Activated CD4-positive, CD25-positive, alpha-beta regulatory T cell treated with anti-CD3 and anti-CD28 coated beads, Interleukin-2, amount 50 U/mL, for 16 hours (primary cell): ENCODE results near the gene RALGPS1.

Experiments
- DNase-seq: peaks from one replicate; pipeline ENCODE4 v3.0.0-alpha.2; 2020; ENCODE audit warnings: low read depth, low spot score

Gene RALGPS1

GRCh38 chr9:126904586-126904985 lies 10.0 kb upstream of the RALGPS1 start:
- DNase-seq = no peak

- DNase-seq = no peak
Observed at GRCh38 chr9:126906091-126906490, 8.5 kb upstream of the RALGPS1 start.

GRCh38 chr9:126907058-126907457 lies 7.5 kb upstream of the RALGPS1 start:
- DNase-seq = no peak

DNA sequence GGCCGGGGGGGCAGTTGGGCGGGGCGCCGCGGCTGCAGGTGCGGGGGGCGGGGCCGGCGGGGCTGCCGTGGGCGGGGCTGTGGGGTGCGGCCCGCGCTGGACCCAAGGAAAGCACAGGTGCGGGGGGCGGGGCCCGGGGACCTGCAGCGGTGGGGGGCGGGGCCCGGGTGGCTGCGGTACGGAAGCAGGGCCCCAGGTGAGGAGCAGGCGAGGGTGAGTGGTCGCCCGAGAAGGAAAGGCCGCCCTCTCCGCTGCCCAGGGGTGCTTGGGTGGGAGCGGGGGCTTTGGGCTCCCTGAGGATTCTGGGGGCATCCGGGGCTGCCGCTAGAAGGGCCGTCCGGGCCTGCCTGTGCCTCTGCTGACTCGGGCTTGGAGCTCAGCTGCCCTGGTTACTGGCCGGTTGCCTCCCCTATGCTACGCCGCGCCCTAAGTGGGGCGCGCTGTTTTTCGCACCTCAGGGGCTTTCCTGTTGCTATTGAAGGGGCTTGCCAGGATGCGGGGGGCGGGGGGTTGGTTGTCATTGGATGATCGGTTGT lies 767 bp downstream of the RALGPS1 start:
- DNase-seq = no peak

DNA sequence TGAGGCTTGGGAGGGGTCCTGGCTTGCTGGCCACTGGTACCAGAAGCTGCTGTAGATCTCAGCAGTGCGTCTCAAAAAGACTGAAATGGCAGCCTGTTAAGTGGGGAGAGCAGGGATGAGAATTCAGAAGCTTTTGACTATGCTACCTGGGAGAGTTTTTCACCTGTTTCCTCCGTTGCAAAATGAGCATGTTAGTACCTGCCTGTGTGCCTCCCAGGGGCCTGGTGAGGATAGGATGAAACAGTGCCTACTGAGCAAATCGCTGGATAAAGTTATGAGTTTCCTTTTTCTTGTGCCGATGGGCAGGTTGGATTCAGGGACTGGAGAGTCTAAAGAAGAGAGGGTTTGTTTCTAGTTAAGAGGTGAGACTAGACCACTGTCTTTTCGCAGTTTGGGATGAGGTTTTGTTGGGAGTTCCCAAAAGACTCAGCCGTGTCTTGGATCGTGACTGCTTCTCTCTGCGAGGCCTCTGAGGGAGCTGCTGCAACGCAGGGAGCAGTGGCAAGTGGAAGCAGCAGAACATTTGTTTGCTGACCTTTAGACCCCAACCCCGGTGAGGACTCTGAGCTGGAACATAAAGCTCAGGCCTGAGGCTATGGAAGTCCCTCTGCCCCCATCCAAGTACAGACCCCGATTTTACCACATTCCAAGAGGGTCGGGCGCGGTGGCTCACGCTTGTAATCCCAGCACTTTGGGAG lies 1.4 kb downstream of the RALGPS1 start:
- DNase-seq = no peak

DNA sequence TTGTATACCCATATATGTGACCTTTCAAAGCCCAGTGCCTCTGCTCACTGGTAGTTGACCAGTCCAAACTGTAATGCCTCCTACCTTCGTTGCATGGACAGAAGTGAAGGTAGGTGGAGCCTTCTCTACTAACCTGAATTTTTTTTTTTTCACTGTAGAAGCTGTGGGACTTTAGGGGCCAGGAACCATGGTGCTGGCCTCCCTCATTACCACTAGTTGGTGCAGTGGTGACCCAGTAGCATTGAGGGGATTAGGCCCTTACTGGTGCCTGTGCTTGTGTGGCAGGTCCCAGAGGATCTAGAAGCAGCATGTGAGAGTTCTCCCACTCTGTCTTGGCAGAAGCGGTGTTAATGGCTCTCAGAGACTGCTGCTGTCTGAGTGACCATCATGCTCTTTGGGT lies 2.3 kb downstream of the RALGPS1 start:
- no peak for DNase-seq

- no peak for DNase-seq
Observed at GRCh38 chr9:126919193-126919592, 4.6 kb downstream of the RALGPS1 start.

DNA sequence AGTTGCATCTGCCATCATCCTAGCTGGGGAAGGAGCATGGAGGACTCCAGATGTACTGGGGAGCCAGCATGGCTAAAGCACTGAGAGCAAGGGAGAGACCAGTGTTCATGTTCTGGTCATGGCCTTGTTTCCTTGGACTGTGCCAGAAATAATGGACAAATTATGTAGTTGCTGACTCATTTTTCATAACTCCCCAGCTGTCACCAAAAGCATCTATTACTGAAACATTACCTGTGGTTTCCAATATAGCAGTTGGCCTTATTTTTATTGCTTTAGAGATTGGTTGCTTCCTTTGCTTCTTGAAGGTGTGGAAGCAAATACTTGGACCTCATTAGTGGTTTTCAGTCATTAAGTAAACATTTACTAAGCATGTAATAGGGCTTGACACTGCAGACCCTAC lies 11.3 kb downstream of the RALGPS1 start:
- no peak for DNase-seq

- no peak for DNase-seq
Observed at GRCh38 chr9:126926364-126926763, 11.8 kb downstream of the RALGPS1 start.

DNA sequence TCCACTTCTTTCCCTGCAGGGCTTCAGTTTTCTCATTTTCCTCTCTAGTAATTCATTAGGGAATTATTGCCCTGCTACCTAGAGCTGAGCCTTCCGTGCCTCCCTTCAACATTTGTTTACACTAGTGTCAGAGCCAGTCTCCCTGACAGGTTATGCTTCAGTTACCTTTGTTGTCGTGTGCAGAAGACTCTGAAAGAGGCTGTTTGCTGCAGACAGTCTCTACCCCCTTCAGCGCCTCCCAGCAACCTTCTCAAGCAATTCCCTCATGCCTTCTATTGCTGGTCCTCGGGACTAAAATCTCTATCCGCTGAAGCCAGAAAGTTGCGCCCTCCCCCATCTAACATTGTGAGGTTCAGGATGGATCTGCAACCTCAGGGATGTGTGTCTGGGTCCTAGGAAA lies 12.8 kb downstream of the RALGPS1 start:
- DNase-seq = no peak

DNA sequence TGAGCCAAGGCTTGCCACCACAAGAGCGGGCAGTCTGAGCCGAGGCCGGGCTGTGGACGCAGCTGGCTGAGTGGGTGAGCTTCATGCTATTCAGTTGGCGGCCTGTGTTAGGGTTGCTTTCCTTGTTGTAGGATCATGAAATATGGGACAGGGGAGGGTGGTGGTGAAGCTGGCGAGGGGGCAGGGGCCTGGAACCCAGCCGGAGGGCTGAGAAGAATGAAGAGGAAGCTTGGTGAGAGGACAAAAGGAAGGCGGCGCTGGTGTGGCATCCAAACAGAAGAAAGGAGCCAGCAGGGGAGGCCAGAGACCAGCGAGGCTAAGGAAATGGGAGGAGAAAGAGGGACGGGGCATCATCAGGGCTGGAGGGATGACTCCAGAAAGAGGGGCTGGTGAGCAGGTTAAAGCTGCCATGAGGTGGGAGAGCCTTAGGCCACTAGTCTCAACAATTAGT lies 18.3 kb downstream of the RALGPS1 start:
- DNase-seq = no peak

- DNase-seq = no peak
Observed at GRCh38 chr9:126933334-126933980, 18.9 kb downstream of the RALGPS1 start.

DNA sequence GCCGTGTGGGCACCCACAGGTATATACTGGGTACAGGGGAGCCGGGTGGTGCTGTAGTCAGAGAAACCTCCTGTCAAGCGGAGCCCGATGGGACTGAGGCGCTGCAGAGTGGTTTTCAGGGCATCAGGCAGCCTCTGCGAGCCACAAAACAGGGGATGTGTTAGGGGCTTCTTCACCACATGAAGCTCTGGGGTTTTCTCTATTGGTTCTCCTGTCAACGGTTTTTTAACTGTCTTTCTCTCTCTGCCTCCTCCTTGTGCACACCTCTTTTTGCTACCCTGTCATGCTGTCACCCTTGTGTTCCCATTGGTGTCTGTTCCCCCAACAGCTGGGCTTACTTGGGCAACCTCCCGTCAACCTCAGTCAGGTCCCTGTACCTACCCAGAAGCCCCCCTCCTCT lies 19.9 kb downstream of the RALGPS1 start:
- no peak for DNase-seq

GRCh38 chr9:126935630-126936029 lies 21.0 kb downstream of the RALGPS1 start:
- no peak for DNase-seq

DNA sequence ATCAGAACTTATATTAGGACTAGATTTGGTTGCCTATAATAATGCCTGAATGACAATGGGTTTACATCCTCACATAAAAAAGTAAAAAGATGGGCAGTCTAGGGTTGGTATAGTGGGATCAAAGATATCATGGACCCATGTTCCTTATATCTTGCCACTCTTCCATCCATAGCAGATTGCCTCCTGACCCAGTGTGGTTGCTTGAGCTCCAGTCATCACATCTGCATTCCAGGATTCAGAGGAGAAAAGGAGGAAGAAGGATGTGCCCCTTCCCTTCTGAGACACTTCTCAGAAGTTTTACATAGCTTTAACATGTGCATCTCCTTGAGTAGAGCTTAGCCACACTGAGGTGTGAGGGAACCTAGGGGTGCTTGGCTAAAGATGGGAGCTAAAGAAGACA lies 22.9 kb downstream of the RALGPS1 start:
- no peak for DNase-seq

DNA sequence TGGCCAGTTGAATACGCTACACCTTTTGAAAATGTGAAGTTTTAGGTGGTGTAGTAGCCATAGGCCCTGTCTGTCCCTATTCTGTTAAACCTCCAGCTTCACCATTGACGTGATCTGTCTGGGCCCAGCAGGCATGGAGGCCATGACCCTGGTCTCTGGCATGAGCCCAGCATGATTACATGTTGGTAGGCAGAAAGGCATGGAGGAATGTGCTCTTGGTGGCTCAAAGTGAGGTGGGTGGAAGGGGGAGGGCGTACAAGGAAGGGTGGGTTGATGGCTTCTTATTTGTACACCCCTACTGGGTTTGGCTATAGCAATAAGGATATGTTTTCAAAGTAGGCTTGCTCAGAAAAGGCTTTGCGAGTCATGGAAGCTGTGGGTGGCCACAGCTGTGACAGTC lies 23.7 kb downstream of the RALGPS1 start:
- DNase-seq = no peak

DNA sequence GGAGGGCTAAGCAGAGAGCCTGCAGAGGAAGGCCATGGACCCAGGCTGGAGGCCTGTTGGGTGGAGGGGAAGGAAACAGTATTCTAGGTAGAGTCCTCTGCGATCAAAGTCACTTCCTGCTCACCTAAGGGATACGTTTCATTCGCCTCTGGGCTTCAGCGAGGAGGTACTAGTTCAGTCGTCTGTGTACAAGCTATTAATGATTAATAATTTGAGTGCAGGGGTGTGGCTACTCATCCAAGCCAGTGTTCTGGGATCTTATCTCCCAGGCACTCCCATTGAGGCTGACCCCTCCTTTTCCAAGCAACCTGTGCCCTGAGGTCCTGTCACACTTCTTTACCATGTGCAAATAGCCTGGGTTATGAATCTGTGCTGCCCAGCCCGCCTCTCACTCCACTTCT lies 25.2 kb downstream of the RALGPS1 start:
- DNase-seq = no peak

- DNase-seq = no peak
Observed at GRCh38 chr9:126942399-126942798, 27.8 kb downstream of the RALGPS1 start.

- no peak for DNase-seq
Observed at GRCh38 chr9:126945682-126946081, 31.1 kb downstream of the RALGPS1 start.

DNA sequence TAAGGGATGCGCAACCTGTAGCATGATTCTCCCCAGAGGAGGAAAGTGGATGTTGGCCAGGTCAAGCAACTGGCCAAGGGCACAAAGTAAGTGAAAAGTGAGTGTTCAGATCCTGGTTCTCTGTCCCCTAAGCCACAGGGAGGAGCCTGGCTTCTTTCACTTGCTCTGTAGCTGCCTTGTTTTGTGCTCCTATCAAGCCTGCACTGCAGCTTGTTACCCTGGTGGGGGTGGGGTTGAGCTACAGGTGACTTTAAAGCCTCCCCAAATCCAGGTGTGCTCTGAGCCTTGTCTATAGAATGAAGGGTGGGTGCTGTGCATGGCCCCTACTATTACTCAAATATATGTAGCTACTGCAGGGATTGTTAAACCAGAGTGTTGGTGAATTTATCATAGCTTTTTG lies 32.9 kb downstream of the RALGPS1 start:
- no peak for DNase-seq

DNA sequence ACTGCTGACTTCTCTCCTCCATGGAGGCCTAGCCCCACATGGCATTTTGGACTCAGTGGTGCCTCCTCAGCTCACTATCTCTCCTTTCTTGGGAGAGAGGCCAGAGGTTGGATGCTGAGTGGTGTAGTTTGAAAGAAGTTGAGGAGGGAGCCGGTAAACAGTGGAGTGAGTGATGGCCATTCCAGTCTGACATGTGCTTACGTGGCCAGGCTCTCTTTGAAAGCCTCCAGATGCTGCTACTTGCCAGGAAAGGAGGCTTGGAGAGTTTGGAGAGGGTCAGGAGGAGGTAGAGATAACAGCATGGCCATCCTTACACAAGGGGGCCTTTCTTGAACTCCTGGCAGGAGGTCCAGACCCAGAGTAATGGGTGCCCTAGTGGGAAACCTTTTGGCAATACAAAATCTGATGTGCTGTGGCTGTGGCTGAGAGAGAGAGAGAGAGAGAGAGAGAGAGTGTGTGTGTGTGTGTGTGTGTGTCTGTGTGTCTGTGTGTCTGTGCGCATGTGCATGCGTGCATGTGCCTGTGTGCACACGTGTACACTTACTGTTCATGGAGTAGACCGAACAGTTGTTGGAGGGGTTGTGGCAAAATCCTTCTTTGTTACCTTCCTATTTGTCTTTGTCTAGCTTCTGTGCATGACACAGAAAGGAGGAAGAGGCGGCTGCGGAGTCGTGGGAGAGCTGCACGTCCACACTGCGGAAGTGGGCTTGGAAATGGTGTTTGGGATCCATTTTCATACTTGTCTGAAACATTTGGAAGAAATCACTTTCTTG lies 37.8 kb downstream of the RALGPS1 start:
- DNase-seq = no peak

GRCh38 chr9:126953041-126953809 lies 38.6 kb downstream of the RALGPS1 start:
- no peak for DNase-seq
